ENCODE data around the gene ABCB6.
"Not testable (repeated sequence)": the region's sequence is repeated elsewhere in the genome, so short reads cannot be mapped to it uniquely, and the experiment has no call there.

ABCB6 gene

GRCh38 chr2:219218732-219219701, at the start of gene ABCB6:
ABCB6 (minus strand) TSS chr2:219218958; CDS start chr2:219218673, 285 bp downstream.
- peak; percentile 88 to 98 (median 96) for DNase-seq

GRCh38 chr2:219268294-219268693, 49.5 kb upstream of the ABCB6 start:
- no peak for DNase-seq

GRCh38 chr2:219266886-219267285, 48.1 kb upstream of the ABCB6 start:
- no peak for DNase-seq

- DNase-seq, result no peak
Observed at GRCh38 chr2:219266232-219266631, 47.5 kb upstream of the ABCB6 start.

GRCh38 chr2:219261024-219261855, 42.5 kb upstream of the ABCB6 start:
- no peak for DNase-seq

- DNase-seq, result not testable (repeated sequence)
Observed at GRCh38 chr2:219258942-219259341, 40.2 kb upstream of the ABCB6 start.

GRCh38 chr2:219254590-219255201, 35.9 kb upstream of the ABCB6 start:
- no peak for DNase-seq

- peak; percentile 78 to 85 (median 84) for DNase-seq
Observed at GRCh38 chr2:219253753-219254589, 35.2 kb upstream of the ABCB6 start, which contains the start of gene TUBA4A. TUBA4A (minus strand) TSS chr2:219253918; CDS start chr2:219253858, 60 bp downstream.

GRCh38 chr2:219252900-219253752, 34.4 kb upstream of the ABCB6 start, which contains the start of gene TUBA4B:
TUBA4B (plus strand) TSS chr2:219253243; CDS start chr2:219253408, 165 bp downstream.
- DNase-seq, result peak in 2 of 3 experiments; percentile 36 to 51

- peak in 2 of 3 experiments; percentile 36 to 60 for DNase-seq
Observed at GRCh38 chr2:219252570-219252899, 33.8 kb upstream of the ABCB6 start.

GRCh38 chr2:219252084-219252483, 33.3 kb upstream of the ABCB6 start:
- peak in 2 of 3 experiments; percentile 39 to 66 for DNase-seq

- no peak for DNase-seq
Observed at GRCh38 chr2:219251656-219252055, 32.9 kb upstream of the ABCB6 start.

GRCh38 chr2:219250049-219250781, 31.5 kb upstream of the ABCB6 start:
- no peak for DNase-seq

- peak in 2 of 3 experiments; percentile 80 to 92 for DNase-seq
Observed at GRCh38 chr2:219249203-219249980, 30.6 kb upstream of the ABCB6 start.

- DNase-seq, result no peak
Observed at GRCh38 chr2:219248845-219249202, 30.1 kb upstream of the ABCB6 start.

- no peak for DNase-seq
Observed at GRCh38 chr2:219247678-219248642, 29.2 kb upstream of the ABCB6 start.

- DNase-seq, result no peak
Observed at GRCh38 chr2:219246559-219246958, 27.8 kb upstream of the ABCB6 start.

- peak in 1 of 3 experiments; percentile 41 for DNase-seq
Observed at GRCh38 chr2:219245899-219246230, 27.1 kb upstream of the ABCB6 start.
